ENCODE results near the gene TPK1.
"Not testable (repeated sequence)": the region's sequence is repeated elsewhere in the genome, so short reads cannot be mapped to it uniquely, and the experiment has no call there.

The TPK1 gene

DNA sequence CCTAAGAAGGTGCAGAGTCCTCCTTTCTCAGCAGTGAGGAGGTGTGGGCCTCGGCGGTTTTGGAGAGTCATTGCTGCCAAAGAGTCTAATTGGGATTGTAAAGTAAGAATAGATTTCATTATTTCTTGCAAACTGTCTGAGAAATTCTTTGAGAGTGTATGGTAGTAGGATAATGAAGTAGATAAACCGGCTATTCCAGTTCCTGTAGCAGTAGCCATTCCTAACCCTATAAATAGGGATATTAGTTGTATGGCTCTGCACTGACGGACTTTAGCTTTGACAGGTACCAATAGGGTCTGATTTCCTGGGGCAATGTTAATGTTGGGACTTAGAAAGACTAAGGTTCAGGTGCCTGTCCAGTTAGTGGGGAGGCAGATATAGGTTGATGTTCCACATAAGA lies 416.9 kb downstream of the TPK1 start:
- DNase-seq (ENCODE audit: low read depth in 3 of 3, low spot score in 1 of 3): not testable (repeated sequence)

DNA sequence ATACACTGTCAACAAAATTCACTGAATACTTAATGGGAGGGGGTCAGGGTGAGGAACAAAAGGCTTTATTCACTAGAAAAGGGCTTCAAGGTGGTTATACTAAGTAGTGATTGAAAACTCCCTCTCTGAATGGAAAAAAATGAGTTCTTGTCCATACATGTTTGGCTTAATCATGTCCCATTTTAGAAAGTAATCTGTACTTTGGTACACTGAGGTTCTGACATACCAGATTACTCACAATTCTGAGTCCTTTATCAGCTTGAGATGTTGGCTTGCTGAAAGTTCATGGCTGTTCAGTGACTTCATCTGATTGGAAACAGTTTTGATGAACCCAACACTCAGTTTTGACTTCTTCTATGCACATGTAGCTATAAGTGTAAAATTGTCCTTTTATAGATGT lies 419.5 kb downstream of the TPK1 start:
- DNase-seq (ENCODE audit: low read depth in 3 of 3, low spot score in 1 of 3): no peak

DNA sequence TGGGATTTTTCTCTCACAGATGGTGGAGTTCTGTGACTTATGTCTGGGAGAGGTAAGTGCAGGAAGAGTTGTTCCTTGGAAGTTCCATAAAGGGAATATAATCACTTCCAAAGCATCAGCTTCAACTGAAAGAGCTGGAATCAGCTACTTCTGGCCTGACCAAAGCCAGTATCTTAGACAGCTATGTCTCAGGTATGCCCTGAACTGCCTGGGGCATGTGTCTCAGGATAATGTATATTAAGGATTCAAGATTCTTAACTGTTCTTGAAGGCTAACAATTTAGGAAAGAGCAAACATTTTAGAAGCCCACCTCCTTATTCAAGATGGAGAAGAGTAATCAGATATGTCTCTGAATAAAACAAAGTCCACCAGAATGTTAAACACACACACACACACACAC lies 420.0 kb downstream of the TPK1 start:
- no peak for DNase-seq (ENCODE audit: low read depth in 3 of 3, low spot score in 1 of 3)

DNA sequence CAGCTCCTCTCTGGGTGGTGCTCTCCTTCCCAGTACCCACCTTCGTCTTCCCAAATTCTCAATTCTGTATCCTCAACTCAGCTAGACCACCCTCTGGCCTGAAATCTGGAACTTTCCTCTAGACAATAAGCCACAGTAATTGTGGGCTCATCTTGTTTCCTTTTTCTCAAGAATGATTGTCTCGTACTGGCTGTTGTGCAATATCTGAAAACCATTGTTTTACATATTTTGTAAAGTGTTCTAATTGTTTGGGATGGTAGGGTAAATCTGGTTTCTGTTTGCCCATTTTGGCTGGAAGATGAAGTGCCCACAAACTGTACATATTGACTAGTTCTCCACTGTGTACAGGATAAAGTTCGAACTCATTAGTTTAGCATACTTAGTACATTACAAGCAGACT lies 421.0 kb downstream of the TPK1 start:
- no peak for DNase-seq (ENCODE audit: low read depth in 3 of 3, low spot score in 1 of 3)

DNA sequence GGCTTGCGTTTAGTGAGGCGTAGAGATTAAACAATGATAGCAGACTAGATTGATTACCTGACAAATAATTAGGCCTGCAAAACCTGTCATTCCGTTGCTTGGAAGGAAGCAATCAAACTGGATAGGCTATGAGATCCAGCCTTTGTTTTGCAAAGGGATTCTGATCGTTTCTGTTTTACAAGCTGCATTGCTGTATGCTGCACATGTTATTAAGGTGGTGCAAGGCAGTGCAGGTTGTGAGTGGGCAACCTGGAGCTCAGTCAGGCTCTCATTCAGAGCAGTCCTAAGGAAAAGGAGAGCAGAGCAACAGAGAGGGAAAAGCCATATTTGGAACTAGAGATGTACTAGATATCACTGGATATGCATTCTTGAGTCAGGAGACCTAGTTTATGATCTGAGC lies 425.4 kb downstream of the TPK1 start:
- DNase-seq (ENCODE audit: low read depth in 3 of 3, low spot score in 1 of 3): no peak

DNA sequence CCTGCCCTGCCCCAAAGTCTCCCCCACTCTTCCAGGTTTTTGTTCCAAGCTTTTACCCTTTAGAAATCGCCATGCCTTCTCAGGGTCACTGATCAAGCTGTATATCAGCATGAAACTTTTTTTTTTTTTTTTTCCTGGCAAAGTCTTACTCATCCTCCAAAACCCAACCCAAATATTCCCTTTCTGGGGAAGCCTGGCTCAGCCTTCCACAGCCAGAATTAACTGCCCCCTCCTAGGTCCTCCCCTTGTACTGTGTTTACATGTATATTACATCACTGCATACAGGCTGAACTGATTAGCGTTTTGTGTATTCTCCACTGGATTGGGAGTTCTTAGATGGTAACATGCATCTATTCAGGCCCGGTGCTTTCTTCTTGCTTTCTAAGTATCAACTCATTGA lies 427.7 kb downstream of the TPK1 start:
- no peak for DNase-seq (ENCODE audit: low read depth in 3 of 3, low spot score in 1 of 3)

DNA sequence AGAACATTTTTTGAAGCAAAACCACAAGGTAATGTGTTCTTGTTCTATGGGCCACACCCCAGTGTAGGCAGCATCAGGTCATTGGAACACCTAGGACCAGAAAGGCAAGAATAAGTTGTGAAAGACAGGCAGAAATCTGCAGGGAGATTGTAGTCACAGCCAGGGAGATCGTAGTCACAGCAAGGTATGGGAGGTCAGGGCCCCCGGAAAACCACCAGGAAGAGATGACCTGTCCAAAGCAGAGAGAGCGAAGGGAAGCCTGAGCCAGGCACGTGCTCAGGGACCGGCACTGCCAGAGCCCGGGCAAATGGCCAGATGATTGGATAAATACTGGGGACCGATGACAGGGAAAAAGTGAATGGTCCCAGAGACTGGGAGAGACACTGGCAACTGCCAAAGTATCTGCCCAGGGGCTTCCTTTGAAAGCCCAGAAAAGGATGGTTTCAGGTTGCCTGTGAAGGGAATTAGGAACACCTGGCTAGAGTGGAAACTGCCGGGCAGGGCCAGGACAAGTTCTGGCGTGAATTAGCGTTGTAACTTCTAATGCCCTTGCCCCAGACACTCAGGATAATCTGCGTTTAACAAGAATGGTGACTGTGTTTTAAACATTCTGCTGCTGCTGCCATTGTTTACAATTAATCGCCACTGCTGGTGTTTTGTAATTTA lies 428.5 kb downstream of the TPK1 start:
- DNase-seq (ENCODE audit: low read depth in 3 of 3, low spot score in 1 of 3): no peak

DNA sequence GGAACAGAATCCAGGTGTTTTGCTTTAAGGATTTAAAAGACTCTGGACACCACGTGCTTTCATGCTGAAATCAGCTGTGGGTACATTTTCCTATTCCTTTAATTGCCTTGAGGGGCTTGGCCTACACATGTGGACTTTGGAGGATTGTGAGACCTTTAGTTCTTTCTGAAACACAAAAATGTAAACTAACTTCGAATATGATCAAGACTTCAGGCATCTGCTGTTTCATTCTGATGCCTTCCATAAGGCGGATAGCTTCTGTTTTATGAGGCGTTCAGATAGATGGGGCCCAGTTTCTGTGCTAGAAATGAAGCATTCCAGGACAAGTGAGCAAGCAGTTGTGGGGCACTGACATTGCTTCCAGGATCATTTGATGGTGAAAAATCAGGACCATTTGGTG lies 430.9 kb downstream of the TPK1 start:
- DNase-seq (ENCODE audit: low read depth in 3 of 3, low spot score in 1 of 3): no peak

DNA sequence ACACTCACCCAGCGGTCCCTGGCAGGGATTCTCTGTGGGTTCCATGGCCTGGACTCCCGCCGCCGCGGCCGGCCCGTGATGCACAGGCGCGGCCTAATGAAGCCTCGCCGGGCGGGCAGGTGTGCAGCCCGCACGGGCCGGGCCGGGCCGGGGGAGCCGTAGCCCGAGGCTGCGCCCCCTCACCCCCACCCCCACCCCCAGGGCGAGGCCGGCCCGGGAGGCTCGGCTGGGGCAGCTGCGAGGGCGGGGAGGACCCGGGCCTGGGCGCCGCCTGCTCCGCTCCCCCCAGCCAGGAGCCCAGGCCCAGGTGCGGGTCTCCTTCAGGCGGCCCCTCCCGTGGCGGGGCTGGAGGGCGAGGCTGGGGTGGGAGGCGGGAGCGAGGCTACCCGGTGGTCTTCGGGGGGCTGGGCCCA lies 432.2 kb downstream of the TPK1 start, which contains the start of gene NOBOX:
Gene NOBOX (minus strand): TSS at position 45 of the 413 bp plus-strand sequence.
- DNase-seq (ENCODE audit: low read depth in 3 of 3, low spot score in 1 of 3): no peak

DNA sequence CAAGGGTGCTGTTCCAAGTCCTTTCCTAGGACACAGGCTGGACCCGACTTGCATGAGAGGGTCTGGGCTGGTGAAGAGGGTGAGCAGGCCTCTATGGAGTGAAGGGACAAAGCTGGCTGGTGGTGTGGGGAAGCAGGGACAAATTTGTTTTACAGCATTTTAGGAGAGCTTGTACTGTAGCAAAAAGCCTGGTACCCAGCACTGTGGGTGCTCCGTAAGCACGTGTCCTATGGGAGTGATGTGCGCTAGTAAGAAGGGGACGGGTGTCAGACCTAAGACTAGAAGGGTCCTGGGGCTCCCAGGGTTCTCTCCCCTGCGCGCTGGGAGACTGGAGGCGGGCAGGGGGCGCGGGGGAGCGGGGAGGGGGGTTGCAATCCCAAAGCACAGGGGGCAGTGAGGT lies 432.8 kb downstream of the TPK1 start:
- DNase-seq (ENCODE audit: low read depth in 3 of 3, low spot score in 1 of 3): no peak
